H9 (cell line): ENCODE results near the gene ELOVL6. TPM values are rescaled to one million over a fixed set of nuclear protein-coding genes. Genes with fewer than 3 reads are reported as not detected.

Experiments
- DNase-seq: peaks from one replicate; pipeline ENCODE4 v3.0.0-alpha.2; 2017
- H2AFZ ChIP-seq: one replicate; pipeline ENCODE4 v1.6.1; 2013; ENCODE audit warnings: mild to moderate bottlenecking, low read length, control low read depth, moderate library complexity
- H2AK5ac ChIP-seq: 2 replicates; pipeline ENCODE4 v1.6.1; 2013; ENCODE audit warnings: low read length, control low read depth, mixed read lengths; ENCODE audit not compliant: insufficient read length
- H2BK120ac ChIP-seq: one replicate; pipeline ENCODE4 v1.6.1; 2013; ENCODE audit warnings: low read depth, mild to moderate bottlenecking, low read length, control low read depth, inconsistent platforms; ENCODE audit not compliant: poor library complexity, severe bottlenecking
- H2BK12ac ChIP-seq: 2 replicates; pipeline ENCODE4 v1.6.1; 2013; ENCODE audit warnings: low read length, control low read depth, mixed read lengths, low read depth; ENCODE audit not compliant: insufficient read length
- H2BK15ac ChIP-seq: 2 replicates; pipeline ENCODE4 v1.6.1; 2013; ENCODE audit warnings: low read depth, low read length, control low read depth
- H2BK20ac ChIP-seq: one replicate; pipeline ENCODE4 v1.6.1; 2013; ENCODE audit warnings: low read depth, mild to moderate bottlenecking, low read length, control low read depth, inconsistent platforms; ENCODE audit not compliant: poor library complexity, severe bottlenecking
- H2BK5ac ChIP-seq: 2 replicates; pipeline ENCODE4 v1.6.1; 2013; ENCODE audit warnings: low read length, control low read depth, mixed read lengths; ENCODE audit not compliant: insufficient read length
- H3K14ac ChIP-seq: 2 replicates; pipeline ENCODE4 v1.6.1; 2013; ENCODE audit warnings: low read length, control low read depth; ENCODE audit not compliant: insufficient read depth
- H3K18ac ChIP-seq: 2 replicates; pipeline ENCODE4 v1.6.1; 2013; ENCODE audit warnings: low read depth, mild to moderate bottlenecking, mixed read lengths, low read length, control low read depth; ENCODE audit not compliant: insufficient read length
- H3K23ac ChIP-seq: 2 replicates; pipeline ENCODE4 v1.6.1; 2013; ENCODE audit warnings: low read length, control low read depth, mixed read lengths, low read depth; ENCODE audit not compliant: insufficient read length
- H3K23me2 ChIP-seq: 2 replicates; pipeline ENCODE4 v1.6.1; 2013; ENCODE audit warnings: low read depth, mild to moderate bottlenecking, mixed read lengths, low read length, control low read depth; ENCODE audit not compliant: insufficient read length, poor library complexity, severe bottlenecking
- H3K27ac ChIP-seq: 2 replicates; pipeline ENCODE4 v1.5.1; 2013; ENCODE audit warnings: low read length, control low read depth, mixed read lengths, low read depth; ENCODE audit not compliant: insufficient read length
- H3K27me3 ChIP-seq: 2 replicates; pipeline ENCODE4 v1.6.1; 2013; ENCODE audit warnings: low read length, control low read depth, inconsistent platforms; ENCODE audit not compliant: insufficient read depth
- H3K4ac ChIP-seq: 2 replicates; pipeline ENCODE4 v1.6.1; 2013; ENCODE audit warnings: low read depth, mild to moderate bottlenecking, control low read depth, inconsistent platforms, low read length, moderate library complexity
- H3K4me1 ChIP-seq: 2 replicates; pipeline ENCODE4 v1.6.1; 2013; ENCODE audit warnings: low read length, control low read depth, inconsistent platforms; ENCODE audit not compliant: insufficient read depth
- H3K4me2 ChIP-seq: 2 replicates; pipeline ENCODE4 v1.6.1; 2013; ENCODE audit warnings: low read length, control low read depth, mixed read lengths; ENCODE audit not compliant: insufficient read length, insufficient read depth
- H3K56ac ChIP-seq: 2 replicates; pipeline ENCODE4 v1.6.1; 2013; ENCODE audit warnings: low read depth, mild to moderate bottlenecking, mixed read lengths, low read length, control low read depth; ENCODE audit not compliant: insufficient read length
- H3K79me1 ChIP-seq: 2 replicates; pipeline ENCODE4 v1.6.1; 2013; ENCODE audit warnings: low read depth, mild to moderate bottlenecking, moderate library complexity, low read length, control low read depth, inconsistent platforms; ENCODE audit not compliant: insufficient read depth, poor library complexity, severe bottlenecking
- H3K79me2 ChIP-seq: 2 replicates; pipeline ENCODE4 v1.6.1; 2013; ENCODE audit warnings: low read length, control low read depth, inconsistent platforms; ENCODE audit not compliant: insufficient read depth
- H3K9ac ChIP-seq: 2 replicates; pipeline ENCODE4 v1.6.1; 2013; ENCODE audit warnings: low read length, control low read depth, mixed read lengths; ENCODE audit not compliant: insufficient read length; ENCODE audit errors: extremely low read depth
- H3K9me3 ChIP-seq: one replicate; pipeline ENCODE4 v1.6.1; 2013; ENCODE audit warnings: low read depth, low read length, inconsistent platforms; ENCODE audit not compliant: control insufficient read depth
- H3T11ph ChIP-seq: one replicate; pipeline ENCODE4 v1.6.1; 2013; ENCODE audit warnings: mild to moderate bottlenecking, low read length, control low read depth, inconsistent platforms
- H4K20me1 ChIP-seq: one replicate; pipeline ENCODE4 v1.6.1; 2013; ENCODE audit not compliant: control insufficient read depth, insufficient read length, insufficient read depth
- H4K5ac ChIP-seq: 2 replicates; pipeline ENCODE4 v1.6.1; 2013; ENCODE audit warnings: low read depth, mild to moderate bottlenecking, mixed read lengths, low read length, control low read depth; ENCODE audit not compliant: insufficient read length
- H4K8ac ChIP-seq: replicated peaks from 2 replicates; pipeline ENCODE4 v1.6.1; 2013; ENCODE audit warnings: low read length, control low read depth, mixed read lengths, low read depth; ENCODE audit not compliant: insufficient read length
- H4K91ac ChIP-seq: 2 replicates; pipeline ENCODE4 v1.6.1; 2013; ENCODE audit warnings: low read depth, mild to moderate bottlenecking, moderate library complexity, mixed read lengths, low read length, control low read depth; ENCODE audit not compliant: insufficient read length
- H3K27ac Mint-ChIP-seq, 3 experiments: 2 replicates in 2 of 3; 3 replicates in 1 of 3; pipeline ENCODE4 v1.8.0; 2020 to 2021; ENCODE audit warnings: mixed read lengths in 3 of 3, mild to moderate bottlenecking in 1 of 3, moderate library complexity in 1 of 3
- H3K27me3 Mint-ChIP-seq: 2 replicates; pipeline ENCODE4 v1.8.0; 2021; ENCODE audit warnings: low read depth, mild to moderate bottlenecking, moderate library complexity, mixed read lengths
- H3K36me3 Mint-ChIP-seq, 3 experiments: 2 replicates in 2 of 3; 3 replicates in 1 of 3; pipeline ENCODE4 v1.8.0; 2020 to 2021; ENCODE audit warnings: low read depth in 3 of 3, mixed read lengths in 3 of 3; ENCODE audit not compliant: insufficient read depth in 1 of 3
- H3K4me1 Mint-ChIP-seq, 2 experiments: 2 replicates each; pipeline ENCODE4 v1.8.0; 2020; ENCODE audit warnings: mixed read lengths in 2 of 2
- H3K4me3 Mint-ChIP-seq, 2 experiments: 2 replicates in 1 of 2; 3 replicates in 1 of 2; pipeline ENCODE4 v1.8.0; 2020 to 2021; ENCODE audit warnings: mild to moderate bottlenecking in 2 of 2, mixed read lengths in 2 of 2, moderate library complexity in 1 of 2
- H3K9me3 Mint-ChIP-seq, 2 experiments: 2 replicates in 1 of 2; 3 replicates in 1 of 2; pipeline ENCODE4 v1.8.0; 2020; ENCODE audit warnings: mild to moderate bottlenecking in 2 of 2, mixed read lengths in 2 of 2, moderate library complexity in 1 of 2
- CTCF ChIP-seq: fragments of 200-600 bp; sonication (generic); conservative IDR thresholded peaks from 3 replicates; pipeline ENCODE4 v1.8.0; 2021; ENCODE audit warnings: antibody characterized with exemption, mild to moderate bottlenecking
- WGBS: extraction: QIAGEN DNeasy Blood & Tissue Kit; methylation state at CpG from one replicate; pipeline ENCODE4 v1.1.7; 2013; ENCODE audit warnings: missing lambda C conversion rate, low lambda C conversion rate, mixed read lengths; ENCODE audit not compliant: insufficient read length; ENCODE audit errors: extremely low coverage; 5-methylcytosine and 5-hydroxymethylcytosine counted together
- total RNA-seq: library from RNA; stranded (reverse); gene quantifications from 2 replicates; pipeline ENCODE4 v1.2.1, GENCODE V29; 2021

The ELOVL6 gene
- total RNA-seq, 1 experiment from 2014 or later = 64.6 TPM

GRCh38 chr4:109999585-109999912 is 198.9 kb downstream of the ELOVL6 start:
- no peak for TF ChIP-seq CTCF
- H4K8ac ChIP-seq = no peak overlapping the region
- H3K9me3 ChIP-seq = no peaks in the 10 kb centered on the region
- WGBS = no CpG with 5 or more reads among the region's 9 CpGs
- Mint-ChIP-seq H3K9me3 (no peaks in the 10 kb centered on the region), H3K27ac (no peak overlapping the region), H3K4me3 (no peak overlapping the region), H3K36me3 (no peaks in the 10 kb centered on the region), H3K27me3 (no peaks in the 10 kb centered on the region), H3K4me1 (no peaks in the 10 kb centered on the region)
- H3K79me2 ChIP-seq = no peaks in the 10 kb centered on the region
- no peak overlapping the region for H2BK12ac ChIP-seq
- no peaks in the 10 kb centered on the region for H4K20me1 ChIP-seq
- H3K14ac ChIP-seq = no peak overlapping the region; the same call in 1 of the 2 replicates
- H3K9ac ChIP-seq = no peak overlapping the region
- no peak for DNase-seq
- no peaks in the 10 kb centered on the region for H3K79me1 ChIP-seq
- H3T11ph ChIP-seq = no peak overlapping the region
- H4K5ac ChIP-seq = no peak overlapping the region
- no peak overlapping the region for H2BK120ac ChIP-seq
- no peaks in the 10 kb centered on the region for H3K23me2 ChIP-seq
- H2BK20ac ChIP-seq = no peak overlapping the region
- H2AK5ac ChIP-seq = no peak overlapping the region
- H3K4me1 ChIP-seq = no peaks in the 10 kb centered on the region
- no peak overlapping the region for H3K27ac ChIP-seq
- H4K91ac ChIP-seq = no peak overlapping the region
- H2AFZ ChIP-seq = no peak overlapping the region
- H3K4ac ChIP-seq = no peak overlapping the region
- no peak overlapping the region for H3K56ac ChIP-seq
- no peak overlapping the region for H3K4me2 ChIP-seq
- H3K23ac ChIP-seq = no peak overlapping the region
- H3K18ac ChIP-seq = peak overlapping the region; percentile 34
- no peak overlapping the region for H2BK15ac ChIP-seq
- H3K27me3 ChIP-seq = no peaks in the 10 kb centered on the region
- H2BK5ac ChIP-seq = no peak overlapping the region
